Right kidney (tissue), 1 donor: ENCODE data around the gene TANC1.

Experiments used
- DNase-seq: peaks from one replicate; pipeline ENCODE4 v3.0.0-alpha.2; 2016

Gene TANC1

DNA sequence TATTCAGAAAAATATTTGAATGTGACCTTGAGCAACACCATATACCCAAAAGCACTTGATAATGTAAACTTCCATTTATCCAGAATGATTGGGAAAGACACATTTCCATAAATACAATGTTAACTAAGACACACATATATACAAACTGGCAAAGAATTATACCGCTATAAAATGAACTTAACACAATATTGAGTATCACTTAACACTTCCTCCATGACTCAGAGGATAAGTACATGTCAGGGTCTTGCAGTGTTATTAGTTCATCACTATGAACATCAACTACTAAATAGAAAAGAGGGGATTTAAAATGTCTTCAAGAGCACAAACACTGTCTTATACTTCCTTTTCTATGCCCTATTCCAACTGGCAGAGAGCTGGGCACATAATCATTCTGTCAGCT lies 299.5 kb downstream of the TANC1 start:
- DNase-seq = no peak

DNA sequence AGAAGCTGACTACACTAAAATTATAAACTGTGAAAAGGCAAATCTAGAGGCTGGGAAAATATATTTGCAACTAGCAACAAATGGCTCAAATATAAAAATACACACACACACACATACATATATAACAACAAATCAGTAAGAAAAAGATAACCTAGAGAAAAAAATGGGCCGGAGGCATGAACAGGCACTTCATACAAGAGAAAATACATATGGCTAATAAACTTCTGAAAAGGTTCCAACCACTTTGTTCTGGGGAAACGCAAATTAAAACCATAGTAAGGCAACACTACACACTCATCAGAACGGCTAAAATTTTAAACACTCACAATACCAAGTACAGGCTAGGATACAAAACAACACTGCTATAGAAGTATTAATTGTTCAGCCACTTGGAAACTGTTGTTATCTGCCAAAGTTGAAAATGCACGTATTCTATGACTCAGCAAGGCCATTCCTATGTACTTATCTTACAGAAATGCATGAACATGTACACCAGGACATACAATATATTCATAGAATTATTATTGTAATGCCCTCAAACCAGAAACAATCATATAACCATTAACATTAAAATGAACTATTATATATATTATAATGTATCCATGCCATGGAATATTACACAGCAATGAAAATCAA lies 302.4 kb downstream of the TANC1 start:
- DNase-seq = no peak

GRCh38 chr2:159272156-159272555 lies 303.7 kb downstream of the TANC1 start:
- DNase-seq = no peak

GRCh38 chr2:159275111-159275510 lies 306.7 kb downstream of the TANC1 start:
- no peak for DNase-seq

DNA sequence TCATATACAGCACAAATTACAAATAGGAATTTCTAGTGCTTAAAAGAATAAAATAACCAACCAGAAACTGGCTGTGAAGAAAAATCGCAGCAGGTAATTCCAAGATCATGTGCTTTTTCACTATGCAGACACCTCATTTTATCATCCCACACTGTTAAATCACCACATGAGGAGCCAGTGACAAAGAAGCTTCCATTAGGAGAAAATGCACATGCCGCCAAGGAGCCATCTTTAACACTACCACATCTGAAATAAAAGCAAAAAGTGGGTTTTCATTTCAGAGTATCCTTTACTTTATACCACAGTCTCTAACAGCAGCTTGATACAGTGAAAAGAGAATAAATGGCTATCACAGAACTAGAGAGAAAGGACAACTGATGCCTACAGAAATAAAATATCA lies 311.3 kb downstream of the TANC1 start:
- DNase-seq = no peak

- no peak for DNase-seq
Measured at GRCh38 chr2:159281002-159281401, 312.6 kb downstream of the TANC1 start.
